HFFc6 (cell line): Measurements from ENCODE around the gene CLSTN3. TPM values are rescaled to one million over a fixed set of nuclear protein-coding genes. Genes with fewer than 3 reads are reported as not detected.
A peak's percentile ranks its signal among the peaks of the same experiment; 100 is the strongest.

Source experiments
- DNase-seq: peaks from one replicate; pipeline ENCODE4 v3.0.0-alpha.2; 2018
- H3K27ac Mint-ChIP-seq: 2 replicates; pipeline ENCODE4 v1.8.0; 2020; ENCODE audit warnings: mild to moderate bottlenecking, mixed read lengths
- H3K27me3 Mint-ChIP-seq: 2 replicates; pipeline ENCODE4 v1.8.0; 2021; ENCODE audit warnings: mild to moderate bottlenecking, moderate library complexity, mixed read lengths; ENCODE audit not compliant: insufficient read depth
- H3K36me3 Mint-ChIP-seq: 2 replicates; pipeline ENCODE4 v1.8.0; 2021; ENCODE audit warnings: low read depth, mixed read lengths
- H3K4me1 Mint-ChIP-seq: 2 replicates; pipeline ENCODE4 v1.8.0; 2020; ENCODE audit warnings: low read depth, mixed read lengths
- H3K4me3 Mint-ChIP-seq: 2 replicates; pipeline ENCODE4 v1.8.0; 2020; ENCODE audit warnings: mild to moderate bottlenecking, moderate library complexity, mixed read lengths
- H3K9me3 Mint-ChIP-seq: 2 replicates; pipeline ENCODE4 v1.8.0; 2020; ENCODE audit warnings: mild to moderate bottlenecking, mixed read lengths
- CTCF ChIP-seq: fragments of 200-600 bp; sonication (generic); IDR thresholded peaks from 2 replicates; pipeline ENCODE4 v1.5.0; 2021; ENCODE audit warnings: antibody characterized with exemption, mild to moderate bottlenecking
- total RNA-seq, 6 experiments: library from RNA; stranded (reverse); fragmentation: NEBNext Ultra II Directional; extraction: Animal tissue kit (Norgen Biotek cat#: 25700); gene quantifications; 2 replicates in 1 of 6; 3 replicates in 5 of 6; pipeline ENCODE4 v1.2.3, GENCODE V29; 2021

CLSTN3 gene
- total RNA-seq, 6 experiments from 2014 or later: 10.4 to 15.5 (median 13.7) TPM

- no peak for TF ChIP-seq CTCF
- DNase-seq: no peak
- peak within 1 kb of the TSS; percentile 86 for H3K4me3 Mint-ChIP-seq
- H3K27me3 Mint-ChIP-seq: peaks cover 3% of the 10 kb centered on the region
- H3K27ac Mint-ChIP-seq: peak within 1 kb of the TSS; percentile 26; the same call in 1 of the 2 replicates
- H3K4me1 Mint-ChIP-seq: peaks cover 17% of the 10 kb centered on the region
- H3K36me3 Mint-ChIP-seq: no peaks in the 10 kb centered on the region; the same call in 1 of the 2 replicates
- no peaks in the 10 kb centered on the region for H3K9me3 Mint-ChIP-seq
These were observed 1.4 kb upstream of the CLSTN3 start, which contains the start of gene RBP5 for GRCh38 chr12:7128681-7129286. Gene RBP5, minus strand, starts transcription at chr12:7128889. Its CDS starts 114 bp downstream, at chr12:7128775.

GRCh38 chr12:7129287-7129871 lies 792 bp upstream of the CLSTN3 start:
- H3K27me3 Mint-ChIP-seq: peaks cover 1% of the 10 kb centered on the region; the same call in 1 of the 2 replicates
- peaks cover 17% of the 10 kb centered on the region for H3K4me1 Mint-ChIP-seq
- no peaks in the 10 kb centered on the region; the same call in 1 of the 2 replicates for H3K36me3 Mint-ChIP-seq
- DNase-seq: no peak
- H3K9me3 Mint-ChIP-seq: no peaks in the 10 kb centered on the region
- no peak for TF ChIP-seq CTCF
- peak overlapping the region; percentile 86 for H3K4me3 Mint-ChIP-seq
- H3K27ac Mint-ChIP-seq: peak overlapping the region; percentile 26; the same call in 1 of the 2 replicates

GRCh38 chr12:7130701-7131501 lies 730 bp downstream of the CLSTN3 start:
- peak overlapping the region; percentile 86 for H3K4me3 Mint-ChIP-seq
- H3K36me3 Mint-ChIP-seq: peaks cover 14% of the 10 kb centered on the region
- peaks cover 17% of the 10 kb centered on the region for H3K4me1 Mint-ChIP-seq
- peaks cover 1% of the 10 kb centered on the region; the same call in 1 of the 2 replicates for H3K27me3 Mint-ChIP-seq
- peak overlapping the region; percentile 42 for H3K27ac Mint-ChIP-seq
- DNase-seq: peak; percentile 31
- H3K9me3 Mint-ChIP-seq: no peaks in the 10 kb centered on the region
- TF ChIP-seq CTCF: no peak

GRCh38 chr12:7131502-7131866 lies 1.3 kb downstream of the CLSTN3 start:
- no peak overlapping the region; the same call in 1 of the 2 replicates for H3K27ac Mint-ChIP-seq
- peaks cover 17% of the 10 kb centered on the region for H3K4me1 Mint-ChIP-seq

More at GRCh38 chr12:7131502-7131866, 1.3 kb downstream of the CLSTN3 start:
- no peak for TF ChIP-seq CTCF
- peaks cover 1% of the 10 kb centered on the region; the same call in 1 of the 2 replicates for H3K27me3 Mint-ChIP-seq
- no peak for DNase-seq
- H3K9me3 Mint-ChIP-seq: no peaks in the 10 kb centered on the region
- H3K36me3 Mint-ChIP-seq: peaks cover 14% of the 10 kb centered on the region
- peak overlapping the region; percentile 86 for H3K4me3 Mint-ChIP-seq
